ENCODE measurements around the gene KLHL3.

The KLHL3 gene

DNA sequence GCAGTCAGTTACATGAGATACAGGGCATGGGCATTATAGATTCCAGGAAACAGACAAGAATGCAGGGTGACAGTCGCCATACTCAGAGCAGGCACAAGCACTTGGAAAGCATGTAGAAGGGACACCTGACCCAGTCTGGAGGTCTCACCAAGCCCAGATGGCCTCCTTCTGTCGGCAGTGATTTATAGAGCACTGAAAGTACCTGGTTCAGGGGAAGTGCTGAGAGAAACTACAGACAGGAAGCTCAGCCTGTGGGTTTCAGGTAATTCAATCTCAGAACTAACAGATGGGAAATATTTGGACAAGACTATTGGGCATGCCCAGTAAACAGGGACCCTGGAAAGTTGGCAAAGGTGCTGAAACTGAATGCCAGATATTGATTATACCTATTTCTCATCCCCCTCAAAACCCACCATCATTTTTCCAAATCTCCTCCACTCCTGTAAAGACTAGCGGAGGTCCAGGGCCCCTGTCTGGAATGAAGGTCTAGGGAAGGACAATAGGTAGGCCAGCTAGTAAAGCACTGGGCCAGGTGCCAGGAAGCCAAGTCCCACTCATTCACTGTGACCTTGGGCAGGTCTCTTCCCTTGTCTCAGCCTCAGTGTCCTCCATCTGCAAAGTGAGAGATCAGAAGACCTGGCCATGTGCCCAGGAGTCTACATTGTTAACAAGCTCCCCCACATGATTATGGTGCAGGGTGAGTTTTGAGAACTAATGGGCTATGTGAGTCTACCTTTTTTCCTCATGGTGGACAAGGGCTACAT is 26.9 kb downstream of the KLHL3 start:
- no peak for DNase-seq (ENCODE audit: low spot score)

DNA sequence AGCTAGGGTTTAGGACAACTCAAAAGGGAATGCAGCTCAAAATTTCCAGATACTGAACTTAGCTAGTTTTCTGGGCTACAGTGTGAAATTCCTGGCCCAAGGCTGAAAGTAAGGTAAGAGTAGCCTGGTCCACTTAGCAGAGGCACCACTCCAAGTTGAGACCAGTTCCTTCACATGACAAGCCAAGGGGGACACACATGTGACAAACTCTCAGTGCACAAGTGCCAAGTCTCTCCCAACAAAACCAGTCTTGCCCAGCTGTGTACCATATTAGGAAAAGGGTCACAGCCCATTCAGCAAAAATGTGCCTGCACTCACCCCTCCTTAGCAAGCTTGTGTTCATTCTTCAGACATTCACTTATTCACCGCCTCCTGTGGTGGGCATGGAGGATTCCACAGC is 27.8 kb downstream of the KLHL3 start:
- no peak for DNase-seq (ENCODE audit: low spot score)

- no peak for DNase-seq (ENCODE audit: low spot score)
Measured at GRCh38 chr5:137706841-137707240, 29.0 kb downstream of the KLHL3 start.

GRCh38 chr5:137705106-137705505 is 30.8 kb downstream of the KLHL3 start:
- DNase-seq (ENCODE audit: low spot score): no peak

GRCh38 chr5:137703565-137703964 is 32.3 kb downstream of the KLHL3 start:
- no peak for DNase-seq (ENCODE audit: low spot score)

GRCh38 chr5:137700282-137700680 is 35.6 kb downstream of the KLHL3 start:
- no peak for DNase-seq (ENCODE audit: low spot score)

- no peak for DNase-seq (ENCODE audit: low spot score)
Measured at GRCh38 chr5:137699336-137700281, 36.3 kb downstream of the KLHL3 start.

DNA sequence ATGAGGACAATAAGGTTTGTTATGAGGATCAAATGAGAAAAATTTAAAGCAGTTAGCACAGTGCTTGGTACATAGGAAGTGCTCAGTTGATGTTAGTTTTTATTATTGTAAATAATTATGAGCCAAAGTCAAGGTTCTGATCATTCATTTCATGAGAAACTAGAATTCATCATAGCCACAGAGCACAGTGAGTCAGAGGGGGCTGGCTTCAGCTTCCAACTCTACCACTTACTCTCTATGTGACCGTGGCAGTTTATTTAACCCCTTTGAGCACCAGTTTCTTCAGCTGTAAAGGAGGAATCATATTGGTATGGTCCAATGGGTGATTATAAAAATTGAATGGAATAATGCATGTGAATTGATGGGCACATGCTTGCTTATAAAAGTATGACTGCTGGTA is 39.4 kb downstream of the KLHL3 start:
- DNase-seq (ENCODE audit: low spot score): no peak

DNA sequence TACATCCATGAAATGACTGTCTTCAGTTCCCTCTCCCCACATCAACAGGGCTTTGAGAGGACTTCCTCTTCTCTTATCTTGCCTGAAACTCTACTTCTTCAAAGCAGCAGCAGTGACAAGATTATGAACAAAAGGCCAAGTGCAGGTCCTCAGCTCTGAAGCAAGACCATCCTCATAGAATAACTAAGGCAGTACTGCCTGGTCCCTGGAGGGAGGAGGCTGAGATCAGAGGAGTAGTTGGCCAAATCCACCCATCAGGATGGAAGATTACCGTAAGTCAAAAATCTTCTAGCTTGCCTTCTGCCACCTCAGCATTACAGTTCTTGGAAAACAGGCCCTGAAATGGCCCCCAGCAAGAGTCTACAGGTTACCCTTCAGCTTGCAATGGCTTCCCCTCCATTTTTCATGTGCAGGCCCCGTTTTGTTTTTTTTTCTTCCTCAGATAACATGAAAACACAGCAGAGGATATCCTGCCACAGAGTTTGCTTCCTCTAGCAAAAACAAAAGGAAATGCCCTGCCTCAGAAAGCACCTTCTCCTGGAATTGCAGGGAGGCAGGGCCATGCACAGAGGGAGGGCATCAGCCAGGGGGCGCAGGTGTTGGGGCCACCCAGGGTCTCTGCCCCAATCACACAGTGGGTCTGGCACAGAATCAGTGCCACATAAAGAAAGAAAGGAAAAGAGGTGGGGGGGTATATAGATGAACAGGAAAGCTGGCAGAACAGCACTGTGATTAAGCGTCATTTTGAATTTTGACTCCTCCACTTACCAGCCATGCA is 40.0 kb downstream of the KLHL3 start:
- DNase-seq (ENCODE audit: low spot score): no peak

GRCh38 chr5:137693951-137694721 is 41.8 kb downstream of the KLHL3 start:
- no peak for DNase-seq (ENCODE audit: low spot score)

DNA sequence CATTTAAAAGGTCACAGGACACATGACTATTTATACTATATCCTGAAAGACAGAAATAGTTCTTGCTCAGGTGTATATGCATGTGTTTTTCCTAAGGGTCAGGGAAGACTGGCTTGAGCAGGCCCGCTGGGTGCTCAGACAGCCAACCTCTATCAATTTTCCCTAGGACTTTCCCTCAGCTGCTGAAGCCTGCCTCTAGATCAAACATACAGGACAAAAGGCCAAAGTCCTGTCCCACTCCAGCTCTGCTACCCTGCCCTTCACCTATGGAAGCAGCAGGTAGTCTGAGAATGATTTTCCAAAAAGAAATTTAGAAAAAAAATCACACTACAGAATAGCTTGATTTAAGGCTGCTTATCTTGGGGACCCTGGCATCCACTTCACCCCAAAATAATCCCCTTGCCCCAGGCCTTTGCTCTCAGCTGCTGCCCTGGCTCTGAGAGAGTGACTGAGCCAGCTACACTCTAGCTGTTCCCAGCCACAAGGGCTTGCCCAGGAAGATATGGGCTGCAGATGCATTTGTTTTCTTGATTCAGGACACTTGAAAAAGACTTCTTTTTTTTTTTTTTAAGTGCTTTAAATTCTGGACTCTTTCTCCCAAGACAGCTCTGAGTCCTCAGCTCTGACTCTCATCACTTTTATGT is 42.5 kb downstream of the KLHL3 start:
- DNase-seq (ENCODE audit: low spot score): no peak

DNA sequence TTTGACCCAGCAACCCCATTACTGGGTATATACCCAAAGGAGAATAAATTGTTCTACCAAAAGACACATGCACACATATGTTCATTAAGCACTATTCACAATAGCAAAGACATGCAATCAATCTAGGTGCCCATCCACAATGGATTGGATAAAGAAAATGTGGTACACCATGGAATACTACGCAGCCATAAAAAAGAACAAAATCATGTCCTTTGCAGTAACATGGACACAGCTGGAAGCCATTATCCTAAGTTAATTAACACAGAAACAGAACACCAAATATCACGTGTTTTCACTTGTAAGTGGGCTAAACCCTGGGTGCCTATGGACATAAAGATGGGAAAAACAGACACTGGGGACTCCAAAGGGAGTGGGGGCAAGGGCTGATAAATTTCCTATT is 46.6 kb downstream of the KLHL3 start:
- DNase-seq (ENCODE audit: low spot score): no peak

GRCh38 chr5:137688210-137688840 is 47.6 kb downstream of the KLHL3 start:
- DNase-seq (ENCODE audit: low spot score): no peak

DNA sequence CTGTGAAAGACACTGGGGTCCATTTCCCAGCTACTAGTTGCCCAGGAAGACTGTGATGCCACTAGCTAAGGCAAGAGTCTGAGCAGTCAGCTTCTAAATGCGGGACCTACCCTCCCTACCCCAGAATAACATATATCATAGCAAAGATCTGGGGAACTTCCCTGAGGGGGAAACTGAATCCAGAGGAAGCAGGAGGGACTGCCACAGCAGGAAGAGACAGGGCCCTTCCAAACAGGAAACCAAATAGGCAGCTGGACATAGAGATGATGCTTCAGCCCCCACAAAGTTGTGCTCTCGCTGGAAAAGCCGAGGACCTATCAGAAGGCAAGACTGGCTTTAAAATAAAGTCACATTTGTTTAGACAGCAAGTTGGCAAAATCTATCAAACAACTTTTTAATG is 51.1 kb downstream of the KLHL3 start:
- no peak for DNase-seq (ENCODE audit: low spot score)

GRCh38 chr5:137681191-137681590 is 54.7 kb downstream of the KLHL3 start:
- DNase-seq (ENCODE audit: low spot score): no peak

- no peak for DNase-seq (ENCODE audit: low spot score)
Measured at GRCh38 chr5:137679910-137680309, 56.0 kb downstream of the KLHL3 start.

- DNase-seq (ENCODE audit: low spot score): no peak
Measured at GRCh38 chr5:137679195-137679594, 56.7 kb downstream of the KLHL3 start.

DNA sequence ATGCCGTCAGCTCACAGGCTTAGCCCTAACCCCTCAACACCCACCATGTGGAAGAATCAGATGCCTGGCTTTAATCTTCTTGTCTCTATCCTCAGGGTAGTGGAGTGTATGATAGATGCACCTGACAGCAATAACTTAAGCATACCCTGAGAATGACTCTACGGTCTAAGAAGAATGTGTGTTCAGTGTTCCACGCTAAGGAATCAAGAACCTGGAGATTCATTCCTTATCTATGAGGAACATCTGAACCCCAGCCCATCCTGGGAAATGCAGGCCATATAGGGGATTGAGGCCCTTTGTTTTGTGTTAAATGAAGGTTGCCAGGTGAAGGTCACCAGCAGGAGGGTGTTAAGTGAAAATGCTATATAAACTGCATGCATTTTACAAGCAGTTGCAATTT is 63.0 kb downstream of the KLHL3 start:
- DNase-seq (ENCODE audit: low spot score): no peak

- DNase-seq (ENCODE audit: low spot score): no peak
Measured at GRCh38 chr5:137672001-137672400, 63.9 kb downstream of the KLHL3 start.

DNA sequence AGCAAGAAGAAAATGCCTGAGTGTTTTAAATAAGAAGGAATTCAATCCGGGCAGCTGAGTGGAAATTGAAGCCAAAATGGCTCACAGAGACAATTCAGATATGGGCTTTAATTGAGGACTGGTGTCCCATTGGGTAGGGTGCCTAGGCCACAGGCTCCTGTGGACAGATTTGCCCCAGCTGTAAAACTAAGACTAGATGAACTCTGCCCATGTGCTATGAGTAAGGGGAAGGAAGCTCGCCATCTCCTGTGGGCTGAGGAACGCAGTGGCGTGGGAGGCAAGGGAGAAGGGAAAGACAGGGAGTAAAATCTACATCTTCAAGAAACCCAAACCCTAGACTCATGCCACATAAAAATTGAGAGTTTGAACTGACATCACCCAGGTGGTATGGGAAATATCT is 66.1 kb downstream of the KLHL3 start:
- no peak for DNase-seq (ENCODE audit: low spot score)

- DNase-seq (ENCODE audit: low spot score): no peak
Measured at GRCh38 chr5:137668637-137669036, 67.3 kb downstream of the KLHL3 start.

Measured in NAMALWA (cell line).